Activated CD4-positive, CD25-positive, alpha-beta regulatory T cell treated with anti-CD3 and anti-CD28 coated beads, Interleukin-2, amount 50 U/mL, for 24 hours (primary cell): ENCODE results near the gene SHROOM3.

ENCODE experiments used
- ATAC-seq, 2 donors: fragments of 150-1000 bp; cut with Tn5 transposase; one replicate each; pipeline ENCODE4 v1.10.0; 2021; ENCODE audit warnings: mild to moderate bottlenecking in 1 of 2, moderate library complexity in 1 of 2

Gene SHROOM3

GRCh38 chr4:76570141-76570973 lies 135.3 kb downstream of the SHROOM3 start:
- no peak for ATAC-seq

DNA sequence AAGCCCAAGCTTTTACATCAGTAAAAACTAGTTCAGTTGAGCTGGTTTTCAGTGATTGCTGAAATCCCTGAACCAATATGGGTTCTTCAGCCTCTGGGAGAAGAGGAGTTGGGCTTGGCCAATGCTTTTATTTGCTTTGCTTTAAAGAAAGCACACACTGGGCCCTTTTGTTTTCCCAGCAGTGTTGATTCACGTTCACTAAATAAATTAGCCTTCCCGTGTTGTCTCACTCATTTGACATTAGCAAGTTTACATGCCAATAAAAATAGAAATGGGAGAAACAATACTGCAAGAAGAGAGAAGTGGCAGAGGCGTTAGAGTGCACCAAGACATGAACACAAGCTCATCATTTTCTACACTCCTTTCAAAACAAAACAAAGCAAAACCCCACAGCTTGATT lies 136.2 kb downstream of the SHROOM3 start:
- no peak for ATAC-seq

DNA sequence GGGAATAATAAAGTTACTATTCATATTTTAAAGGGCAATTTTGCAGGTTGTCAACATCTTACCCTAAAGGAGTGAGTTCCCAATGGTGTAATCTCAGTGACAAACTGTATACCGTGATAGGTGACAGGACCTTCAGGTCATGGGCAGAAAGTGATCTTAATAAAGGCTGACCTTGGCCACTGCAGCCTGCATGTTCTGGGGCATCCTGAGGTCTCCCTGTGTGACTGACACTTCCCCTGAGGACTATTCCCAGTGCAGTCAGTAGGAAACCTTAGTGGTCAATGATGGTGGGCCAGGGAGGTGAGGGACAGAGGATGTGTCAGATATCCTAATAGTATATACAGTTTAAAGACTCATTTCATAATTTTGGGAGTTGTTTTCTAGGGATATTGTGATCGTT lies 137.2 kb downstream of the SHROOM3 start:
- no peak for ATAC-seq

GRCh38 chr4:76576824-76577223 lies 141.8 kb downstream of the SHROOM3 start:
- no peak for ATAC-seq

DNA sequence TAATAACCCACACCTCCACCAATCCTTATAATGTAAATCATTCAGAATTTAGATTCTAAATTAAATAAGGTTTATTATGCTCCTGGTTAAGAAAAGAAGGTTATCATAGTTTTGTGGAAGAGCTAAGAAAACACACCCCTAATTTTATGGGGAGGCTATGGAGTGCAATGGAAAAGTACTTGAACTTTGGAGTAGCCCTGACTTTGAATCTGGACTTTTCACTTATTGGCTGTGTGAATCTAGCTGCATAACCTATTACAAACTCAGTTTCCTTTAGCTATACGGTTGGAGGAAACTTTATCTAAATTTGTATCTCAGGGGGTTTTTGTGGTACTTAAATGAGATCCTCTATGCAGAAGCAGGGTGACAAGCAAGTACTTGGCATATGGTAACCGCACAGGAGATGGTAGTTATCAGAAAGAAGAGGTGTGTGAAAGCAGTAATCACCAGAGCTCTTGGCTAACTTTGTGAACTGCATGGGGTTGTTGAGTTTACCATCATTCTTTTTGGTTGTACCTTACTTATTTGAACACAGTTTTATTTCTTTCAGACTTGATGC lies 143.1 kb downstream of the SHROOM3 start:
- no peak for ATAC-seq

- ATAC-seq = no peak
Observed at GRCh38 chr4:76579596-76580375, 144.8 kb downstream of the SHROOM3 start.

DNA sequence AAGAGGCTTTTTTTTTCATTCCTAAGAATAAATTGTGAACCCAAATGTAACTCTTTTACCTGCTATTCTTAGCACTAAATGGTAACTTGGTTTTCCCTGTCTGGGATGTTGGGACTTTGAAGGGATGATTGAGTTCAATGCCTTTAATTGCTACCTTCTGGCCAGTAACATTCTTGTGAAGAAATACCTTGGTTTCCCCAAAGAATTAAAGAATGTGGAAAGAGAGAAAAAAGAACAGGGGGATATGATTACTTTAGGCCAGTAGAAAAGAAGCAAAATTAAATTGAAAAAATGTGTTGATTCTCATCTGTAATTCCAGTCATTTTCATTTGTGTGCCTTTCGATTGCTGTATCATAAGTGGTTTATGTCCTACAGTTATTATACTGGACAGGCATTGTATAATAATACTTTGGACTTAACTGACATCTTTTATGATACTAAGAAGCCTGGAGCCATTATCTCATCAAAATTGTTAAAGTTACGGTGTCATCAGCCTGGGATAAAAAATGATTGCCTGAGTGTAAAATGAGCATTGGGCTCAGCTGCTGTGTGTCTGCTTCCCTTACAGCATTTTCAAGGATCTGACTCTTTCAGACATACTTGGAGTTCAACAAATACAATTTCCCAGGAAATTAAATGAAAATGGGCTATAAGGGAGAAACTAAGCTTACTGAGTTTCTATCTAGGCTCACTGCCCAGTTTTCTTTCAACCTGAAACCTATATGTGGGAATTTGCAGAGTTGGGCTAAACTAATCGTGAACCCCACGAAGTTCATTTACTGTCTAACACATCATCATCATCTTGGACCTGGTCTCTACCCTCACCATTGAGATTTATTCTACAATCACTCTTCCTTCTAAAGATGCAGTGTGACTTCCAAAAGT lies 146.3 kb downstream of the SHROOM3 start:
- ATAC-seq = no peak

DNA sequence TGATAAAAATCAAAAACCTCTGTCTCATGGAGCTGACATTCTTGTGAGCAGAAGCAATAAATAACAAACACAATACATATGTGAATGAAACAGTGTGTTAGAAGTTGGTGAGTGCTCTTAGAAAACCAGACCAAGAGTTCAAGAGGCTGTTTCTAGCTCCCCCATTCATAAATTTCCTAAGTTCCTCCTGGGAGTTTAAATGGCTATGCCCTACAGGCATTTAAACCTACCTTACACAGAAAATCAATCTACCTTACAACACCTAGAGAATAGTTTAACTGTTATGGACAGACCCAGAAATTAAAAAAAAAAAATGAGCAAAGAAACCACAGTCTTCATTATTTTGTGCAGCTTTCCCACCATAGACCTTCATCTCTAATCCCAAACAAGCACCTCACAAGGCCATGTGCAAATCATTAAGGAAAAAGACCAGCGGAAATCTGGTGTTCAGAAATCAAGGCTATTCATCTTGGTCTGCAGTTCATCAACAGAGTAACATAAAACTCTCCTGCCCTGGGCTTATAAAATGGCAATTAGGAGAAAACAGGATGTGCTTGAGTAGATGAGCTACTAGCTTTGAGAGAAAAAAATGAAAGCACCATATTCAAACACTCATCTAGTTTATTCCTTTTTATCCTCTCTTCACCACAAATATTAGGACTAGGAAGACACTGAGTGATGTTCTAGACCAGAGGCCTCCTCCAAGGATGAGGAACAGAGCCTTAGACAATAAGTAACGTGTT lies 147.2 kb downstream of the SHROOM3 start:
- no peak for ATAC-seq

GRCh38 chr4:76582817-76583087 lies 147.7 kb downstream of the SHROOM3 start:
- no peak for ATAC-seq

DNA sequence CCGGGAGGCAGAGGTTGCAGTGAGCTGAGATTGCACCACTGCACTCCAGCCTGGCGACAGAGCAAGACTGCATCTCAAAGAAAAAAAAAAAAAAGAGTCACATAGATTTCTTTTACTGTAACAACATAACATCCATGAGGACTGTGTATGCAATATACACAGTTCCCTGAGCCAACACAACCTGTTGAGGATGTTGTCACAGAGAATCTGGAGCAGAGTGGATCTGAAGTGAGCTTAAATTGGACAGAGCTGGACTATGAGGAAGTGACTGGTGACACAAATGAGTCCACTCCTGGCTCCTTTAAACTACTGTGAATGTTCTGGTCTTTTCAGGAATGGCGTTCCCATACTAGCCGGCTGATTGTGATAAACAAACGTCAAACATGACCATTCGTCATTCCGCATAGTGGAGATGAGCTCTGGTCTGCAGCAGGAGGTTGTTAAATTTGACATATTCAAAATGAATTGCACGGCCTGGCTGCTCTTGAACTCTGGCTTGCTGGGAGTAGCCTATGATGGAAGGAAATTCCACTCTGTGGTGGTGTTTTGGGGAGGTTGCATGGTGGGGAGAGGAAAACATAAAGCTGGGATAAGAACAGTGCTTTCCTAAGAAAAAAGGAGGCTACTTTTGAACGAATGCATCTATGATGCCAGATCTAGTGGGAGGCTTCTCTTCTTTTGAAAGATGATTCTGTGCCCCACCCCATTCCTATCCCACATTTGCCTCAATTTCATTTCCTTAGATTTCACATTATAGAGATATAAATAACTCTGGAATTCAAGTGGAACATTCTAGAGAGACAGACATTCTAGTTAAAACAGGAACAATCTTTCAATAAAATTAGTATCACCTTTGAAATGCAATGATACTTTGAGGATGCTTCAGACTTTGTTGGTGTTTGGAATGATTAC lies 149.5 kb downstream of the SHROOM3 start:
- ATAC-seq = no peak

DNA sequence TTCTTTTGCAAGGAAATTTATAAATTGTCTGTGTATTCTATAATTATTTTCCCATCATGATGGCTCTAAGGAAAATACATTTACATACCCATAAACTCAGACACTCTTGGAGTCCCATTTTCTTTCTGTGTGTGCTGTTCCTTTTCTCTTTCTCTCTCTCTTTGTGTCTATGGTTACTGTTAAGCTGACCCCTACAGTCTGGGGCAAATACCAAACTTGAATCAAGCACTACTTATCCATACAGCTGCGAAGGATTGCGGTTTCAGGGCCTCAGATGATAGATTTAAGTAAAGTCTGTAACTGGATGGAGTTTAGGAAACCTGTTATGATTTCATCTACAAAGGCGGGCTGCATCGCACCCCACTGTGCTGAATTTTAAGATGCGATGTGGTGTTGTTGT lies 150.2 kb downstream of the SHROOM3 start:
- ATAC-seq = no peak

GRCh38 chr4:76585897-76586360 lies 150.9 kb downstream of the SHROOM3 start:
- ATAC-seq = peak; percentile 33 to 38

DNA sequence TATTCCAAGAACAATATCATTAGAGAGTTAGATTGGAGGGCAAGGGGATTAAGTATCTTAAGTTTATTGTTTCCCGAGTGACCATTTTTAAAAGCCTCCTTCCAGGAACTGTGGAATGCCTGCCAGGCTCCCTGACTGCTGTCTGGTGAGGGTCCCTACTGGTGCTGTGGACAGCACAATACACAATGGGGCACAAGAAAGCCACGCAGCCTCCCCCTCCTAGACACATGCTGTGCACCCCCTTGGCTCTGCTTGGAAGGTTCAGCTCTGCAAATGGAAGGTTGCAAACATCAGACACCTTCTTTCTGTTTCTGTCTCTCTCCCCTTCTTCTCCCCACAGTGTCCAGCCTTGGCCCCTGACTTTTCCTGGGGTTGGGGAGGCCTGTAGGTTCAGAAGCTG lies 153.2 kb downstream of the SHROOM3 start:
- ATAC-seq = no peak

- no peak for ATAC-seq
Observed at GRCh38 chr4:76589402-76589801, 154.4 kb downstream of the SHROOM3 start.

DNA sequence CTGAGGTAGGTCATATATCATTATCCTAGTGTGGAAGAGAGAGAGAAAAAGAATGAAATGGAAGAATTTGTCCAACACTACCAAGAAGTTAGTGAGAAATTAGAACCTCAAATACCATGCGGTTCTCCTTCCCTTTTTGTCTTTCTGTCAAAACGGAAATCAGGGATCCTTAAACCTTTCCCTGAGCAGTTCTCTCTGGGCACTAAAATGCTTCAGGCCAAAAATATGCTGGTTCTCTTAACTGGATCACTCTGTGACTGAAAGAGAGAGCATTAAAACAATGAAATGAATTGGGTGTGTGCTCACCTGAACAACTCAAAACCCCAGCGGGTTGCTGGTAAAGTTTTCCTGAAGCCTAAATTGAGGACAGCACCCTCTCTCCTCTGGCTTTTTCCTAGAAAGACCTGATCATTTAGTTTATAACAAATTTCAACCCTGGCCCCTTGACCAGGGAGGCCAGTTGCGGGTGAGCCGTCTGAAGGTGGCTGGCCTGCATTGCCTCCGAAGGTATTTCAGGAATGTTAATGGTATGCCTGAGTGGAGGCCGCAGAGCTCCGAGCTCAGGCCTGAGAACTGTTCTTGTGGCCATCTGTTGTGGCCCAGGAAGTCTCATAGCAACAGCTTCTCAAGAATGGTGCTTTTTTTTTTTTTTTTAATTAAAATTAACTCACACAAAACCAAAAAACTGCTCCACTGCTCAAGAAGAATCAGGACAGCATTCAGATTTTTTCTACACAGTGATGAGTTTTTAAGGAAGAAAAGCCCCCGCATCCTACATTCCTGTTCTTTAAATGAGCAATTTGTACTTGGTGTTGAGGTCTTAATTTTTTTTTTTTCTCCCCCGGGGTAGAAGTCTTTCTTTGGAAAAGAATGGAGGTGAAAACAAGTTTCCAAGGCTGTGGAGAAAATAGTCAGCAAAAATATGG lies 155.1 kb downstream of the SHROOM3 start:
- ATAC-seq = no peak

DNA sequence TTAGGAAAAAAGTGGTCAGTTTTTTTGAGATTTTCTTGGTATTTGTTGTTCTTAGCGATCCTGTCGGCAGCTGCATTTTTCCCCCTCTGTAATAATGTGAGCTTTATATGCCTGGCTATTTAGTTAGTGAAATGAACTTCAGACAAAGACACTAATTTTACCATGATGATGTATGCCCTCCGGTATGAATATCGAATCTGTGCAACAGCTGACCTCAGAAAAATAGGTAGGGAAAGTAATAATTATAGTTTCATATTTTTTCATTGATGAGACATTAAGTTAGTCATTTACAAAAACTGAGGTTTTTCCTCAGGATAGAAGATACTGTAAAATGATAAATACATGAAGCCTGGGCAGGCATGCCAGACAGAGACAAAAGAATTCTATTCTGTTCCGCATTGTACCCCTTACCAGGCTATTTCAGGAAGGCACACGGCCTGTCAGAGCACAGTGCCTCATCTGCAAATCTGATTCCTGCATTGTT lies 155.8 kb downstream of the SHROOM3 start:
- ATAC-seq = no peak

DNA sequence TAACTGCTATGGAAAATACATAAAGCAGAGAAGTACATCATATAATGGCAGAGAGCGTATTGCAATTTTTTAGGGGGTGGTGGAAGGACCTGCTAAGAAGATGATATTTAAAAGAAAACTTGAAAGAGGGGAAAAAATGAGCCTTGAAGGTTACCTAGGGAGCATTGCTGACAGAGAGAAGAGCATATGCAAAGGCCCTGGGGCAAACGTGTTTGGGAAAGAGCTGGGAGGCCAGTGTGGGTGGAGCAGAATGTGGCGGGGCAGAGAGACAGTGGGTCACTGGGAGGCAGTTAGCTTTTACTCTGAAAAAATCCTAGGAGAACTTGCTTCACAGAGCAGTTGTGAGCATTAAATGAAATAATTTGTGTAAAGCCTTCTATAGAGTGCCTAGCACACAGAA lies 157.0 kb downstream of the SHROOM3 start:
- no peak for ATAC-seq

- ATAC-seq = no peak
Observed at GRCh38 chr4:76592460-76592859, 157.4 kb downstream of the SHROOM3 start.

DNA sequence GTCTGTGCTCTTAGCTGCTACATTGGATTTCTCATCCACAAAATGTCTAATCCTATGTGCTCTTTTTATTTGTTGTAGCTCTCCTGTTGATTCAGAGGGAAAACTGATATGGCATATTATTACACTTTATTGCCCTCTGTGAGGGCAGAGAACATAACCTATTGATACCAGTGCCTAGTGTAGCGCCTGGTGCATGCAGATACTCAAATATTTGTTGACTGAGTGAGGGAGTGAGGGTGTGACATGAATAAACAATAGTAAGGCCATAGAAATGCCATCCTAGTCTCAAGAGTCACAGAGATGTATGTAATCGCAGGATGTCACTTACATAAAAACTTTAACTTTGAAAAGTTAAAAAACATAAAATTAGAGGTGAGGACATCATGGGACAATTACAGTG lies 159.1 kb downstream of the SHROOM3 start:
- ATAC-seq = no peak

- ATAC-seq = no peak
Observed at GRCh38 chr4:76595435-76595834, 160.4 kb downstream of the SHROOM3 start.
